Testis (tissue), 2 donors: ENCODE results near the gene TST.

ENCODE experiments used
- CTCF ChIP-seq, 3 experiments: fragments of 450-650 bp in 2 of 3; fragments of 200-600 bp in 1 of 3; sonication (generic) in 1 of 3; IDR thresholded peaks; one replicate each; pipeline ENCODE4 v1.5.1; 2016 to 2019; ENCODE audit warnings: antibody characterized with exemption in 3 of 3, mild to moderate bottlenecking in 2 of 3, moderate library complexity in 1 of 3
- POLR2A ChIP-seq: fragments of 450-650 bp; IDR thresholded peaks from one replicate; pipeline ENCODE4 v1.6.1; 2017; ENCODE audit warnings: antibody characterized with exemption, mild to moderate bottlenecking, moderate library complexity

GRCh38 chr22:36985211-36985889 is 33.9 kb downstream of the TST start:
- no peak for TF ChIP-seq CTCF (IDR thresholded peaks at IDR 0.05)
- TF ChIP-seq POLR2A: no peak
